HUDEP-2 (cell line): ENCODE data around the gene PDCL3.
A peak's percentile ranks its signal among the peaks of the same experiment; 100 is the strongest.

Experiments used
- DNase-seq, 76 experiments: peaks; one replicate each; lab custom pipeline; 2025; ENCODE audit not compliant: unreplicated experiment in 76 of 76; lab: John Stamatoyannopoulos, UW

Gene PDCL3

GRCh38 chr2:100556746-100557145 is 6.0 kb upstream of the PDCL3 start:
- DNase-seq = no peak

GRCh38 chr2:100560216-100560830 is 2.5 kb upstream of the PDCL3 start:
- DNase-seq = no peak

GRCh38 chr2:100561191-100561590 is 1.6 kb upstream of the PDCL3 start:
- DNase-seq = no peak

GRCh38 chr2:100563407-100564247 is 834 bp downstream of the PDCL3 start:
- peak in 9 of 76 experiments; percentile 1 to 8 (median 3) for DNase-seq

- no peak for DNase-seq
Observed at GRCh38 chr2:100568989-100569388, 6.2 kb downstream of the PDCL3 start.

- no peak for DNase-seq
Observed at GRCh38 chr2:100571668-100572067, 8.9 kb downstream of the PDCL3 start.

- DNase-seq = no peak
Observed at GRCh38 chr2:100577777-100578176, 15.0 kb downstream of the PDCL3 start.

- no peak for DNase-seq
Observed at GRCh38 chr2:100580367-100581276, 17.8 kb downstream of the PDCL3 start.

GRCh38 chr2:100581277-100581612 is 18.5 kb downstream of the PDCL3 start:
- no peak for DNase-seq

- DNase-seq = no peak
Observed at GRCh38 chr2:100584816-100585215, 22.0 kb downstream of the PDCL3 start.

- peak in 2 of 76 experiments; percentile 6 to 10 for DNase-seq
Observed at GRCh38 chr2:100588071-100588786, 25.4 kb downstream of the PDCL3 start.

- no peak for DNase-seq
Observed at GRCh38 chr2:100589527-100589926, 26.7 kb downstream of the PDCL3 start.

- no peak for DNase-seq
Observed at GRCh38 chr2:100592226-100592625, 29.4 kb downstream of the PDCL3 start.

GRCh38 chr2:100596465-100596864 is 33.7 kb downstream of the PDCL3 start:
- no peak for DNase-seq

- DNase-seq = no peak
Observed at GRCh38 chr2:100599566-100599965, 36.8 kb downstream of the PDCL3 start.

GRCh38 chr2:100601661-100602060 is 38.9 kb downstream of the PDCL3 start:
- no peak for DNase-seq

- no peak for DNase-seq
Observed at GRCh38 chr2:100603414-100603813, 40.6 kb downstream of the PDCL3 start.

GRCh38 chr2:100603948-100604633 is 41.3 kb downstream of the PDCL3 start:
- DNase-seq = no peak

GRCh38 chr2:100606332-100606725 is 43.5 kb downstream of the PDCL3 start:
- no peak for DNase-seq

GRCh38 chr2:100606726-100607343 is 44.0 kb downstream of the PDCL3 start:
- peak in 5 of 76 experiments; percentile 6 to 12 (median 9) for DNase-seq
